ENCODE results near the gene PARP15.
A peak's percentile ranks its signal among the peaks of the same experiment; 100 is the strongest.

PARP15 gene

DNA sequence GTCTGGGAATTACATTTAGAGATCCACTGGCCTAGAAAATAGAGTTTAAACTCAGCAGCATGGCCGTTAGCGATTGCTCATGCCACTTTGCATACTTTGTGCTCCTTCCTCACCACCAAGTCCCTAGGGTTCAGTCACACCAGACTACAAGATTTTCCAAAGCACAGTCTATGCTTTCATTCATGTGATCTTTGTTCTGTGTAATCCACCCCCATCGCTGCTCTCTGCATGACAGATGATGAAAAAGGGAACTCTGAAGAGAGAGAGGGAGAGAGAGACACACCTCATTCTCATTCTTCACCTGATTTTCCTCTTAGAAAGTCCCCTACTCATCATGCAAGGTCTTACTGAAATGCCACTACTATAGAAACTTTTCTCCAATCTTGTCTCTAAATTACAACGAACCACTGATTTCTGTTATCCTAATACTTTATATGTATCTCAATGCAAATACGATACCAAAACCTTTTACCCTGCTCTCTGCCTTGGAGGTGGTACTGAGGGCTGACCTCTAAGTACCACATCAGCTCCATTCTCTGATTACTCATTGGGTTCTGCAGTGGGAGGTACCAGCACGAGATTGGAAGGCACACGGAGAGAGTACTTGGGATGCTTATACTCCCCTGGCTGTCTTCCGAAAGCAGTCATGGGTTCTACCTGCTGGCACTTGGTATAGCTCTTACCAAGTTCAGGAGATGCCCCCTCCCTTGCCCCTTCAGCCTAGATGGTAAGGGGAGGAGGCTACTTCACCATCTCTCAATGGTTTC, 1.1 kb upstream of the PARP15 start:
- peak; percentile 71 for DNase-seq

DNA sequence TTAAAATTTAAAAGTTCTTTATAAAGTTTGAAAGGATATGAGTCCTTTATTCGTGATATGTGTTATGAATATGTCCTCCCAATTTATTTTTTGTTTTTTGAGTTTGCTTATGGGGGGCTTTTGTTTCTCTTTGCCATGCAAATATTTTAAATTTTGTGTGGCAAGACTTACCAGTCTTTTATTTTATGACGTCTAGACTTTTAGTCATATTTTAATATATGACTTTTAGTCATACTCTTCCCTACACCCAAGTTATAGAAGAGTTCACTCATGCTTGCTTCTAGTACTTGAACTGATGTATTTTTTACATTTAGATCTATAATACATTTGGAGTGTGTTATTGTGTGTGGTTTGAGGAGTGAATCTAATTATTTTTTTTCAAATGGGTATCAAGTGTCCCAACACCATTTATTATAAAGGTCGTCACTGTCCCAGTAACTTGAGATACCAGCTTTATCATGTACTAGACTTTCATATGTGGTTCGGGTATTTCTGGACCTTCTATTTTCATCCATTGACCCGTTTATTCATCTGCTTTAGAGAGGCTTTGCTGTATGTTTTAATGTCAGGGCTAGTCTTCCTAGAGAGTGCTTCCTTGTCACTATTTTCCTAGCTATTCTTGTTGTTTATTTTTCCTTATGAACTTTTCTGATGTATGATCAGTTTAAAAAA, 755 bp downstream of the PARP15 start:
- peak; percentile 58 for DNase-seq

DNA sequence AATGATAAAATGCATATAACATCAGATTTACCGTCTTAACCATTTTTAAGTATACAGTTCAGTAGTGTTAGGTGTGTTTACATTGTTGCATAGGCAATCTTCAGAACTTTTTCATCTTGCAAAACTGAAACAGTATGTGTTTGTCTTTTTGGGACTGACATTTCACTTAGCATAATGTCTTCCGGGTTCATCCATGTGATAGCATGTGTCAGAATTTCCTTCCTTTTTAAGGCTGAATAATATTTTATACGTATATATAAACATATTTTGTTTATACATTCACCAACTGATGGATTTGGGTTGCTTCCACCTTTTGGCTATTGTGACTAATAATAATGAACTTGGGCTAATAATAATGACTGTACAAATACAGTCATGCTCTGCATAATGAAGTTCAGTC, 3.0 kb downstream of the PARP15 start:
- no peak for DNase-seq

DNA sequence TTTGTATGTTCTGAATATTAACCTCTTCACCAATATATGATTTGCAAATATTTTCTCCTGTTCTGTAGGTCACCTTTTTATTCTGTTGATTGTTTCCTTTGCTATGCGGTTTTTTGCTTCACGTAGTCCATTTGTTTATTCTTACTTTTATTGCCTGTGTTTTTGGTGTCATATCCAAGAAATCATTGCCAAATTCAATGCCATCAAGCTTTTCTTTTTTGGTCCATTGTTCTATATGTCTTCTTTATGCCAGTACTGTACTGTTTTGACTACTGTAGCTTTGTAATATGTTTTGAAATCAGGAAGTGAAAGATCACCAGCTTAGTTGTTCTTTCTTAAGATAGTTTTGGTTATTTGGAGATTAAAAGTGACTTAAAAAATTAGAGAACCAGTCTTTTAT, 4.2 kb downstream of the PARP15 start:
- DNase-seq, result no peak

DNA sequence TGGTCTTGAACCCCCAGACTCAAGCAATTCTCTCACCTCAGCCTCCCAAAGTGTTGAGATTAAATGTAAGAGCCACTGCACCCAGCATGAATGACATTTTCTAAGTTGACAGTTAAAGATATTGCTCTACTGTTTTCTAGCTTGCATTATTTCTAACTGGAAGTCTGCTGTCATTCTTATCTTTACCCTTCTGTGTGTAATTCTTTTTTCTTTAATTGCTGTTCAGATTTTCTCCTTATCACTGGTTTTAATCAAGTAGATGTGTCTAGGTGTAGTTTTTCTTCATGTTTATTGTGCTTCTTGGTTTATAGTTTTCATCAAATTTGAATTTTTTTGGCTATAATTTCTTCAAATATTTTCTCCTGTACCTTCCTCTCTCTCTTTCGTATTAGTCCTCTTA, 4.9 kb downstream of the PARP15 start:
- no peak for DNase-seq

DNA sequence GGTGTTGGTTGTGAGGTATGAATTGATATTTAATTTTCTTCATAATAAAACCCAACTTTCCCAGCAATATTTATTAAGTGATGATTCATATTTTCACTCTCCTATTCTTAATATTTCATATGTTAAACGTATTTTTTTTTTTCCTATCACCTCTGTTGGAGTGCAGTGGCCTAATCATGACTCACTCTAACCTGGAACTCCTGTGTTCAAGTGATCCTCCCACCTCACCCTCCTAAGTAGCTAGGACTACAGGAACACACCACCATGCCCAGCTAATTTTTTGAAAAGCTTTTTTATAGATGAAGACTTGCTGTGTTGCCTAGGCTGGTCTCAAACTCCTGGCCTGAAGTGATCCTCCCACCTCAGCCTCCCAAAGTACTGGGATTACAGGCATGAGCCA, 8.6 kb downstream of the PARP15 start:
- DNase-seq, result no peak

DNA sequence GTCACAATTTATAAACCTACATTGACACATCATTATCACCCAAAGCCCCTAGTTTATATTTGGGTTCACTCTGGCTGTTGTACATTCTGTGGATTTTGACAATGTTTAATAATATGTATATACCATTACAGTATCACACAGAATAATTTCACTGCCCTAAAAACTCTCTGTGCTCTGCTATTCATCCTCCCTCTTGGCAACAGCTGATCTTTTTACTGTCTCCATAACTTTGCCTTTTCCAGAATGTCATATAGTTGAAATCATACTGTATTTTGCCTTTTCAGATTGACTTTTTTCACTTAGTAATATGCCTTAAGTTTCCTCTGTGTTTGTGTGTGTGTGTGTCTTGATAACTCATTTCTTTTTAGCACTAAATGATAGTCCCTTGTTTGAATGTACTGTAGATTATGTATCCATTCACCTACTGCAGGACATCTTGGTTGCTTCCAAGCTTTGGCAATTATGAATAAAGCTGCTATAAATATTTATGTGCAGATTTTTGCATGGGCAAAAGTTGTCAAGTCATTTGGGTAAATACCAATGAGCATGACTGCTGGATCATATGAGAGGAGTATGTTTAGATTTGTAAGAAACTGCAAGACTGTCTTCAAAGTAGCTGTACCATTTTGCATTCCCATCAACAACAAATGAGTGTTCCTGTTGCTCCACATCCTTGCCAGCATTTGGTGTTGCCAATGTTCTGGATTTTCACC, 9.5 kb downstream of the PARP15 start:
- DNase-seq, result no peak

DNA sequence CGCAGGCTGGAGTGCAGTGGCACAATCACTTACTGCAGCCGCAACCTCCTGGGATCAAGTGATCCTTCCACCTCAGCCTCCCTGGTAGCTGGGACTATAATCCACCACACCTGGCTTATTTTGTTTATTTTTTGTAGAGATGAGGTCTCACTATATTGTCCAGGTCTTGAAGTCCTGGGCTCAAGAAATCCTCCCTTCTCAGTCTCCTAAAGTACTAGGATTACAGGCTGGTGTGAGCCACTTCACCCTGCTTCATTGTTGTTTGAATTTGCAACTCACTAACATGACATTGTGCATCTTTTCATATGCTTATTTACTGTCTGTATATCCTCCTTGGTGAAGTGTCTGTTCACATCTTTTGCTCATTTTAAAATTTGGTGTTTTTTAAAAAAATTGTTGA, 10.1 kb downstream of the PARP15 start:
- DNase-seq, result no peak

DNA sequence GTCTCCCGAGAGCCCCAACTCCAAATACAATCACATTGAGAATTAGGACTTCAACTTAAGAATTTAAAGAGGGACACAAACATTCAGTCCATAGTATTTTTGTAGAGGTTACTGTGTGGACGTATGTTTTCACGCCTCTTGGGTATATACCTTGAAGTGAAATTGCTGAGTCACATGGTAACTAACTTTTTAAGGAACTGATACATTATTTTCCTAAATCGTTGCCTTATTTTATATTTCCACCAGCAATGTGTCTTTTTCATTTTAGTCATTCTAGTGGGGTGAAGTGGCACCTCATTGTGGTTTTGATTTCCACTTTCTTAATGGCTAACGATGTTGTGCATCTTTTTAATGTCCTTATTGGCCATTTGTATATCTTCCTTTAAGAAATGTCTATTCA, 11.8 kb downstream of the PARP15 start:
- peak; percentile 48 for DNase-seq

DNA sequence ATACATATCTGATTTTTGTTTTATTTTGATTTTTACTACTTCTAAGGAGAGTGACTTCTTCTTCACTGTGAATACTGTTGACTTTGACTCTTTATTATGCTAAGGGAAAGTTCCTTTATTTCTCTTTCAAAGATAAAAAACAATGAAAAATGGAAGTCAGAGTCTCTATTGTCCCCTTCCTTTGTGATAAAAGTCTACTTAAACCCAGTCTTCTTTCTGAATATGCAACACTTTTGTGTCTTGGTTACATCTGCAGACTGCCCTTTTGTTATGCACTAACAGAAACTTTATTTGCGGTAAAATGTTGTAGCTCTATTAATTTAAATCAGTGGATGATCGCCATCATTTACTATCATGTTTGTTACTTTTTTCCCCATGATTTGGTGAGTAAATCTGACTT, 13.2 kb downstream of the PARP15 start:
- DNase-seq, result no peak

DNA sequence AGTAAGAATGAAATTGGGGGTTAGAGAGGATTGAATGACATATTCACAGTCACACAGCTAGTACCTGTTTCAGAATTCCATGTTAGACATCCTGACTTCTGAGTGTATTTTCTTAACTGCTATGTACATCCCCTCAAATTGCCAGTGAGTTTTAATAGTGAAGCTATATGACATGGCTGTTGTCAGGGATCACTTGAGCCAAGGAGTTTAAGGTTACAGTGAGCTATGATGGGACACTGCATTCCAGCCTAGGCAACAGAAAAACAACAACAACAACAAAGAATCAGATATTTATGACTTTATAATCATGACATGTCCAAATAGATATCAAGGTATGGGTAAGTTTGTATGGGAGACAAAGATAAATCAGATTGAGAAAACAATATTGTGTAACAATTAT, 16.6 kb downstream of the PARP15 start:
- DNase-seq, result no peak

DNA sequence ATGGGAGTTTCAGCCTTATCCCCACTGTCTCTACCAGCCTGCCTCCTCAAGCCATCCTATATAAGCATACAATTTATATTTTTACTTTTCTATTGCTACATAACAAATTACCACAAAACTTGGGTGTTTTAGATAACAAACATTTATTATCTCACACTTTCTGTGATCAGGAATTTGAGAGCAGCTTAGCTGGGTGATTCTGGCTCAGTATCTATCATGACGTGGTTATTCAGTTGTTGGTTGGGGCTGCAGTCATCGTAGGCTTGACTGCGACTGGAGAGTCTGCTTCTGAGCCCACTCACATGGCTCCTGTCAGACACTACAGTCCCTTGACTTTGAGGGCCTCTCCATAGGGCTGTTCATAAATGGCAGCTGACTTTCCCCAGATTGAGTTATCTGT, 20.7 kb downstream of the PARP15 start:
- DNase-seq, result no peak

DNA sequence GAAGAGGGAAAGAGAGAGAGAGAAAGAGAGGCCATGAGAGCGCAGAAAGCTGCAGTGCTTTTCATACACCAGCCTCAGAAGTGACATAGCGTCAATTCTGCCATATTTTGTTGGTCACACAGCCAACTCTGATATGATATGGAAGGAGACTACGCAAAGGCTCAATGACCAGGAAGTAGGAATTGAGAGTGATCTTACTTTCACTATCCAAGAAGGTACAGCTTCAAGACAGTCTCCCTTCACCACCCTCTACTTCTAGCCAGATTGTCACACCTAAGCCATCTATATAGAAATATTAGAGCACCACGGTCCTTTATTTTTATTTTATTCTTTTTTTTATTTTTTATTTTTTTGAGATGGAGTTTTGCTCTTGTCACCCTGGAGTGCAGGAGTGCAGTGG, 21.1 kb downstream of the PARP15 start:
- DNase-seq, result no peak

DNA sequence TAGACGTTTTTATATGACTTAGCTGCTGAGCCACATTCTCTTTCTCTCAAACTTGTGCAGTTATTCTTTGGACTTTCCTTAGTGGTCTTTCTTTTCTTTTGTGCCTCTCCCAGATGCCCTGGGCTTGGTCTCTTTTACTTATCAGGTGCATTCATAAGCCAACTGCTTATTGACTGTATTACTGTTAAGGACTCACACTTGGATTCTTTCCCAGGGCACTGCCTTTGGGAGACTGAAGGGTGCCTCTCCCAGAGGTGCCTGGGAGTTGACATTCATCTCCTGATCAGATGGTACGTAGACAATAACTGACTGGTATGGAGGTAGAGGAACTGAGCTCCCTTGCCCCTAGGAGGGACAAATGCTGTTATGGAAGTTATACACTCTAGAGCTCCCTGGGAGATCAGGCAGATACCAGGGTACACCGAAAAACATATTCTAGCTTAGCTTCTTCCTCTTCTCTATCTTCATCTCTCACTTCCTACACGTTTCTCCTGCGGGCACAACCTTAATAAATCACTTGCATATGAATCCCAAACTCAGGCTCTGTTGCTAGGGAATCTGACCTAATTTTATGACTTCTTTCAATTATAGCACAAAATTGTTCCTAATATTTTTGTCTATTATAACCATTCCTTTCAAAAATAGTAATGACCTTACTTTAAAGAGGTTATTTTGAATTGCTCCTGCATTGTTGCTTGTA, 24.7 kb downstream of the PARP15 start:
- DNase-seq, result no peak

DNA sequence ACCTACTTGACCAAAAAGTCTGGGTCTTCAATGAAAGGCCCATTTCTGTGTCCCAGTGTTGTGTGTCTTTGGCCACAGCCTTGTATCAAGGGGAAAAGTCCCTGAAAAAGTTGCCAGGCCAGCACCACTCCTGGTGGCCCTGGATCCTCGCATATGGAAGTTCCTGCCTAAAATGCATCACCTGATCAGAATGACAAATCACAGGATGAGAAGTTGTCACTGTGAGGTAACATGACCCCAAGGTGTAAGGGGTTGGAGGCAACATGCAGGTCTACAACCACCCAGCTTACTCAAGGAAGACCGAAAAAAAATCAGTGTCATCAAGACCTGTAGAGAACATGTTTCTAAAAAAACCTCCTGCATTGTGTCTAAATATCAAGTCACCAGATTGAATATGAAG, 25.6 kb downstream of the PARP15 start:
- DNase-seq, result no peak

DNA sequence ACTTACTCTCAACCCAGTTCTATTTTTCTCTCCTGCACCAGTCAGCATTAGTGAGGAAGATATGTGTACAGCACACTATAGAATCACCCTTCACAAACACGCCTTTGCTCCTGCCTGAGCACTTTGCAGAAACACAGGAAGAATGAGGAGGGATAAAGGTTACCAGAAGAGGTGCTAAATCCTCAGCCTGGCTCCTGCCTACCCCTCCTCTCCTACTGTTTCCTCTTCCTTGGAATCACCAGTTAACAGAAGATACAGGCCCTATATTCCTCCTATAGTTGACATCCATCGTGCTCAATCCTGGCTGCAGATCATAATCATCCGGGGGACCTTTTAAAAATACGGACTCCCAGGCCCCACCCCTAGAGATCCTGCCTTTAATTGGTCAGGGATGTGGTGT, 28.9 kb downstream of the PARP15 start:
- no peak for DNase-seq

DNA sequence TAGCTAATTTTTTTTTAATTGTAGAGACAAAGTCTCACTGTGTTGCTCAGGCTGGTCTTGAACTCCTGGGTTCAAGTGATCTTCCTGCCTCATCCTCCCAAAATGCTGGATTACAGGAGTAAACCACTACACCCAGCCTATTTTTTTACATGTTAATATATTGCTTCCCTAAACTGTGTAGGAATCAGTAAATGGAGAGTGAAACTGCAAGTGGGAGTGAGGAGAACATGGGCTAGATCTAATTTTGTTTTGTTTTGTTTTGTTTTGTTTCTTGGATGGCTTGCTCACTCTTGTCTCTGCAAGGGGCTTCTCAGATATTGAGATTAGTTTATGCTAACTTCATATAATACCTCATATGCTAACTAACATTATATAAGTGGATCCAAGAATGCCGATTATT, 31.5 kb downstream of the PARP15 start:
- DNase-seq, result peak; percentile 55

DNA sequence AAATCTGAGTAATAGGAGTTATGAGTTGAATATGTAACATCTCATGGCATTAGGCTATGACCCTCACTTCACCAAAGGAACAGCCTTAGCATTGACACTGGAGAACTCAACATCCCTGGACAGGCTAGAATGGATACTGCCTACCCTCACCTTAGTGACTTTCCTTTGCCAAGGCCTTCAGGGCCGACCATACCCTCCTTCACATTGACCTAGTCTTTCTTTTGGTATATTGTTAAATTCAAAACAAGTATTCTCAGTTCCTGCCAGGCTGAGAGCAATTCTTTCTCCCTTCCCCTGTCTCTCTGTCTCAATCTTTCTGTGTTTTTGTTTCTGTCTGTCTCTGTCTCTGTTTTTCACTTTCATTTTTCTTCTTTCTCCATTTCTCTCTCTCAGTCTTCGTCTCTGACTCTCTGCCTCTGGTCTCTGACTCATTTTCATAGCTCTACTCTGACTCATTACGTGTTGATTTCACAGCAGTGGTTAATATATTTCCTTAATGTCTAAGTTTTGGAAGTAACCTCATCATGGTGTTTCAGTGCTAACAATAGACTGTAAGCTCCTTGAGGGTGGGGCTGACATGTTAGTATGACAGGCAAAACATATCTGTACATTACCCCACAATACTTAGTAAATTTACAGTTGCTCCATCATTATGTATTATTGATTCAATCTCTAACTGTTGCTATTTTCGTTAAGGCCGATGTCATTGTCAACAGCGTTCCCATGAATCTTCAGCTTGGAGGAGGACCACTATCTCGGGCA, 32.5 kb downstream of the PARP15 start:
- DNase-seq, result peak; percentile 96

DNA sequence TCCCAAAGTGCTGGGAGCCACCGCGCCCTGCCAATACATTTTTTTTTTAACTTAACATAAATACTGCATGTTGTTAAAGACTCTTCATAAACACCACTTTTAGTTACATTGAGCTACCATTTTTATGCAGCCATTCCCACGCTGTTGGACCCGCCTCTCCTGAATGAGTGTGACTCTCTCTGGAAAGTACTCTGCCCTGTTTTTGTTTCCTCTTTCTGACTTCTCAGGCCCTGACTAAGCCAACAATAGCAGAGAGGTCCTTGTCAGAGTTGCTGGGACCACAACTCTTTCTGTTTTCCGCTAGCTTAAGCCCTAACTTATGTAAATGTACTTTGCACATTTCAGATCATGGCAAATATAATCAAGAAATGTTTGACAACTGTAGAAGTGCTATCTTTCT, 35.2 kb downstream of the PARP15 start:
- DNase-seq, result peak; percentile 77

DNA sequence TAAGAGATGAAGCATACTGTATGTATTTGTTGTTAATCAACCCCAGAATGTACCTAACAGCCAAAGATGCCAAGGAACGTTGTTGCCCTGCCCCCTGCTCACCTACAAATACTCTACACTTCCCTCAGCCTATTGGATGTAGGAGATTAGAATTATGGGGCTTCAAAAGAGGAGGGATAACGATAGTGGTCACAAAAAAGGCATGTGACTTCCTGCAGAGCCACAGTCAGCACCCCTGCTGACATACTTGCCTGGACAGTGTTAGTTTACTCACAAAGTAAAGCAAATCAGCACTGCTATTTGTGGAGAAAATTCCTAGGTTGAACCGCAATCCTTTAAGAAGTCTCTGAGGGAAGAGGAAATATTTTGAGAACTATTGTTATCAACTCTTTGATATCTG, 37.9 kb downstream of the PARP15 start:
- no peak for DNase-seq

DNA sequence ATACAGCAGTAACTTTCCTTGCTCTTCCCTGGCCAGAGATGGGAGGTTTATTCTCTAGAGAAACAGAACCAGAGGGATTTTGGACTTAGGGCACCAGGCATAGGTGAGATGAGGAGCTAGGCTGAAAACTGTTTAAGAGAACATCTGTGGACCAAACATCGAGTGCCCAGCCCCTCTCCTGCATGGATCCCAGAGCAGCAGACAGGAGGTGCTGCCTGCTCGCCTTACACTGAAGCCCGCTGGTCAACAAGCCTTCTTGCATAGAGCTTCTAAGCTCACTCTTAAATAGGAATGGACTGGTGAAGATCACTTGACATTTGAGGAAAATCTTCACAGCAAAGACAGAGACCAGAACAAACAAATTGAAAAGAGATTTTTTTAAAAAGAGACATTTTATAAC, 41.2 kb downstream of the PARP15 start:
- DNase-seq, result no peak

DNA sequence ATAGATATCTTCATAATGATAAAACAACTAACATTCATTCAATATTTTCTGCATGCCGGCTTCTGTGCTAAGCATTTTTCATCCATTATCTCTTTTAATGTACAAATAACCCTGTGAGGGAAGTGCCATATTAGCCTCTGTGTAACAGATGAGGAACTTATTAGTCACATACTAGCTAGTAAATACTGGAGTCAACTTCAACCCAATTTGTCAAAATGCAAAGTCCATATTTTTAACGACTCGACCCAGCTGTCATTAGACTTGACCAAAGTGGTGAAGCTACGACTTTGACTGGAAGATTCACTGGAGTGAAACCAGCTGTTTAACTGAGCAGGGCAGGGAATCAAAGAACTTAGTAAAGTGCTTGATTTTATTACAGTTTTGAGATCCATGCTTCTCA, 41.6 kb downstream of the PARP15 start:
- DNase-seq, result peak; percentile 47

DNA sequence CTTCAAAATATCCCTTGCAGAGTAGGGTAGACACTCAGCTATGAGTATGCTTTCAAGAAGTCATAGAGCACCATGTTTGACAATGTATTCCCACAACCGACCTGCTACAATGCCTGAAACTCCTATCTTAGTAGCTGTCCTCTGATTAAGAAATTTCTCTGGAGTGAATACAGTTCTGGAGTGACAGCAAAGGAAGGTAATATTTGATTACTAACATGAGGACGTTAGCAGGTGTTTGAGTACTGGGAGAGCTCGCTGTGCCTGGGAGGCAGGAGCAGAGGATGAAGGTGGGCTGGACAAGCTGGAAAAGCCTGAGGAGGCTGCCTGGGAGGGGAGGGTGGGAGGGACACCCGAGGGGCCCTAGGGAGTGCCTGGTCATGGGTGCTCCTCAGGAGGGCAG, 42.9 kb downstream of the PARP15 start:
- no peak for DNase-seq
